HS-27A (cell line): Measurements from ENCODE around the gene RGS19.
"Not testable (repeated sequence)": the region's sequence is repeated elsewhere in the genome, so short reads cannot be mapped to it uniquely, and the experiment has no call there.

ENCODE experiments used
- DNase-seq: peaks from one replicate; pipeline ENCODE4 v3.0.0-alpha.2; 2012; ENCODE audit warnings: low read depth, missing footprints

Gene RGS19

GRCh38 chr20:64092258-64093012 lies 13.1 kb upstream of the RGS19 start:
- no peak for DNase-seq

- no peak for DNase-seq
Observed at GRCh38 chr20:64091770-64092169, 12.5 kb upstream of the RGS19 start.

GRCh38 chr20:64091340-64091739 lies 12.0 kb upstream of the RGS19 start:
- no peak for DNase-seq

GRCh38 chr20:64090165-64090564 lies 10.8 kb upstream of the RGS19 start:
- DNase-seq: no peak

GRCh38 chr20:64088586-64088985 lies 9.3 kb upstream of the RGS19 start:
- not testable (repeated sequence) for DNase-seq

- DNase-seq: not testable (repeated sequence)
Observed at GRCh38 chr20:64087226-64087825, 8.0 kb upstream of the RGS19 start.

- no peak for DNase-seq
Observed at GRCh38 chr20:64086801-64087200, 7.5 kb upstream of the RGS19 start.

- no peak for DNase-seq
Observed at GRCh38 chr20:64084685-64085152, 5.4 kb upstream of the RGS19 start.

GRCh38 chr20:64083804-64084684 lies 4.7 kb upstream of the RGS19 start, which contains the start of gene LKAAEAR1:
Gene LKAAEAR1, minus strand, starts transcription at chr20:64084398. Its CDS starts 179 bp downstream, at chr20:64084219.
- DNase-seq: no peak

- no peak for DNase-seq
Observed at GRCh38 chr20:64083378-64083803, 4.1 kb upstream of the RGS19 start.

- DNase-seq: no peak
Observed at GRCh38 chr20:64082820-64083377, 3.6 kb upstream of the RGS19 start.

GRCh38 chr20:64082126-64082731 lies 2.9 kb upstream of the RGS19 start:
- DNase-seq: no peak

- DNase-seq: no peak
Observed at GRCh38 chr20:64081624-64081964, 2.3 kb upstream of the RGS19 start.

- DNase-seq: no peak
Observed at GRCh38 chr20:64080813-64081623, 1.7 kb upstream of the RGS19 start.

GRCh38 chr20:64080013-64080812 lies 895 bp upstream of the RGS19 start, which contains the start of gene OPRL1:
Gene OPRL1, plus strand, starts transcription at chr20:64080082. Its CDS starts 12,639 bp downstream, at chr20:64092721.
- no peak for DNase-seq

GRCh38 chr20:64078934-64079272 lies 415 bp downstream of the RGS19 start:
- DNase-seq: no peak

GRCh38 chr20:64077876-64078551 lies 1.3 kb downstream of the RGS19 start:
- no peak for DNase-seq

- DNase-seq: no peak
Observed at GRCh38 chr20:64077541-64077875, 1.8 kb downstream of the RGS19 start.

GRCh38 chr20:64077094-64077493 lies 2.2 kb downstream of the RGS19 start:
- no peak for DNase-seq
